Measurements from ENCODE around the gene HOMER2.

DNA sequence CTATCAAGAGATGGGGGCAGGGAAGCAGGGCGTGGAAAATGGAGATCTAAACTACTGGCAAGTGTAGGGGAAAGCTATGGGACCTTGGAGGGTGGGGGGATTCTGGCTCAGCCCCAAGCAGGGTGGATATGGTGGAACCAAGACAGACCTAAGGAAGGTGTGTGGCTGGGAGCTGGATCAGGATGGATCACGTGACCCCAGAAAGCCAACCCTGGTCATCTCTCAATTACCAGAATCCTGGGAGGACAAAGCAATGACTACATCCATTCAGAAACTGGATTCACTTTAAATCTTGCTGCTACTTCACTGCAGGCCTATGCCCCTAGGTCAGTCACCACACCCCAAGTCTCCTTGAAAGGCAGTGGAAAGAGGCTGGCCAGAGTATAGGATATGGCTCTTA lies 74.7 kb downstream of the HOMER2 start:
- TF ChIP-seq, protein P1, sequence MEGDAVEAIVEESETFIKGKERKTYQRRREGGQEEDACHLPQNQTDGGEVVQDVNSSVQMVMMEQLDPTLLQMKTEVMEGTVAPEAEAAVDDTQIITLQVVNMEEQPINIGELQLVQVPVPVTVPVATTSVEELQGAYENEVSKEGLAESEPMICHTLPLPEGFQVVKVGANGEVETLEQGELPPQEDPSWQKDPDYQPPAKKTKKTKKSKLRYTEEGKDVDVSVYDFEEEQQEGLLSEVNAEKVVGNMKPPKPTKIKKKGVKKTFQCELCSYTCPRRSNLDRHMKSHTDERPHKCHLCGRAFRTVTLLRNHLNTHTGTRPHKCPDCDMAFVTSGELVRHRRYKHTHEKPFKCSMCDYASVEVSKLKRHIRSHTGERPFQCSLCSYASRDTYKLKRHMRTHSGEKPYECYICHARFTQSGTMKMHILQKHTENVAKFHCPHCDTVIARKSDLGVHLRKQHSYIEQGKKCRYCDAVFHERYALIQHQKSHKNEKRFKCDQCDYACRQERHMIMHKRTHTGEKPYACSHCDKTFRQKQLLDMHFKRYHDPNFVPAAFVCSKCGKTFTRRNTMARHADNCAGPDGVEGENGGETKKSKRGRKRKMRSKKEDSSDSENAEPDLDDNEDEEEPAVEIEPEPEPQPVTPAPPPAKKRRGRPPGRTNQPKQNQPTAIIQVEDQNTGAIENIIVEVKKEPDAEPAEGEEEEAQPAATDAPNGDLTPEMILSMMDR (conservative IDR thresholded peaks at IDR 0.05; ENCODE audit: low read length) = no peak
- no peak for TF ChIP-seq EZH2phosphoT487 (IDR thresholded peaks at IDR 0.05; ENCODE audit: borderline replicate concordance, low read depth, low read length)
